PC-3 (cell line): ENCODE results near the gene ZCCHC14. TPM values are rescaled to one million over a fixed set of nuclear protein-coding genes. Genes with fewer than 3 reads are reported as not detected.
"Not testable (repeated sequence)": the region's sequence is repeated elsewhere in the genome, so short reads cannot be mapped to it uniquely, and the experiment has no call there.

Source experiments
- ATAC-seq: fragments of 200-7000 bp; cut with Tn5 transposase; 2 replicates; pipeline ENCODE4 v1.9.1; 2020; ENCODE audit warnings: mild to moderate bottlenecking, moderate library complexity
- BruUV-seq: library from RNA; stranded (reverse); fragments of 400-500 nt; replicated peaks from 2 replicates; lab custom pipeline; 2021; lab: Mats Ljungman, UMichigan
- CTCF ChIA-PET: fragments of 300-600 bp; sonication (Branson Sonifier 250); formaldehyde crosslinking; loops from one replicate; lab custom pipeline; 2022; ENCODE audit warnings: antibody characterized with exemption; lab: Charles Lee
- POLR2A ChIA-PET: fragments of 300-600 bp; sonication (Branson Sonifier 250); formaldehyde crosslinking; loops from one replicate; lab custom pipeline; 2022; ENCODE audit warnings: antibody characterized with exemption; ENCODE audit not compliant: unreplicated experiment; lab: Charles Lee
- DNase-seq: peaks from one replicate; pipeline ENCODE4 v3.0.0-alpha.2; 2015
- H2AFZ ChIP-seq: fragments of 300-600 bp; sonication (generic); 2 replicates; pipeline ENCODE4 v1.6.0; 2016; ENCODE audit warnings: antibody characterized with exemption, low read length
- H3F3A ChIP-seq: fragments of 300-600 bp; sonication (generic); one replicate; pipeline ENCODE4 v1.6.0; 2017; ENCODE audit warnings: antibody characterized with exemption, low read length, control low read depth, mild to moderate bottlenecking; ENCODE audit not compliant: unreplicated experiment
- H3K27ac ChIP-seq: fragments of 300-600 bp; sonication (generic); 2 replicates; pipeline ENCODE4 v1.5.1; 2016; ENCODE audit warnings: mild to moderate bottlenecking, low read length
- H3K27me3 ChIP-seq: fragments of 300-600 bp; sonication (generic); 2 replicates; pipeline ENCODE4 v1.6.1; 2016; ENCODE audit warnings: low read length, mixed read lengths
- H3K36me3 ChIP-seq: fragments of 300-600 bp; sonication (generic); 2 replicates; pipeline ENCODE4 v1.6.1; 2016; ENCODE audit warnings: low read depth, mixed run types, low read length, mixed read lengths
- H3K4me1 ChIP-seq: fragments of 300-600 bp; sonication (generic); 2 replicates; pipeline ENCODE4 v1.5.1; 2016; ENCODE audit warnings: low read length; ENCODE audit not compliant: insufficient read depth
- H3K4me2 ChIP-seq: fragments of 300-600 bp; sonication (generic); 2 replicates; pipeline ENCODE4 v1.6.0; 2016; ENCODE audit warnings: low read length
- H3K4me3 ChIP-seq: fragments of 300-600 bp; sonication (generic); 2 replicates; pipeline ENCODE4 v1.5.1; 2016; ENCODE audit warnings: mild to moderate bottlenecking, low read length, mixed read lengths
- H3K79me2 ChIP-seq: fragments of 300-600 bp; sonication (generic); 2 replicates; pipeline ENCODE4 v1.6.1; 2017; ENCODE audit warnings: low read length, mixed read lengths
- H3K9ac ChIP-seq: fragments of 300-600 bp; sonication (generic); 2 replicates; pipeline ENCODE4 v1.6.0; 2016; ENCODE audit warnings: mild to moderate bottlenecking, low read length
- H3K9me2 ChIP-seq: fragments of 300-600 bp; sonication (generic); replicated peaks from 2 replicates; pipeline ENCODE4 v1.6.1; 2016; ENCODE audit warnings: mixed run types, low read length, mixed read lengths
- H3K9me3 ChIP-seq: fragments of 300-600 bp; sonication (generic); 2 replicates; pipeline ENCODE4 v1.6.1; 2016; ENCODE audit warnings: low read length, mixed read lengths
- H4K20me1 ChIP-seq: fragments of 300-600 bp; sonication (generic); 2 replicates; pipeline ENCODE4 v1.6.1; 2016; ENCODE audit warnings: low read length, mixed read lengths
- EZH2 ChIP-seq: fragments of 300-600 bp; sonication (generic); IDR thresholded peaks from one replicate; pipeline ENCODE4 v1.6.1; 2017; ENCODE audit warnings: antibody characterized with exemption, mild to moderate bottlenecking, low read length; ENCODE audit not compliant: unreplicated experiment
- EZH2phosphoT487 ChIP-seq: fragments of 300-600 bp; sonication (generic); IDR thresholded peaks from 2 replicates; pipeline ENCODE4 v1.6.1; 2018; ENCODE audit warnings: mild to moderate bottlenecking, antibody characterized with exemption, low read length, borderline replicate concordance
- intact Hi-C: fragments of 100-400 bp; cut with micrococcal nuclease; formaldehyde crosslinking; loops from 2 replicates; pipeline ENCODE4 v1.9.0; 2023
- total RNA-seq: library from RNA; depleted of rRNA; stranded (reverse); fragments of >200 nt; gene quantifications from 2 replicates; pipeline ENCODE4 v1.2.3, GENCODE V29; 2014
- TF ChIP-seq, protein P1 (sequence below): fragments of 300-600 bp; sonication (generic); conservative IDR thresholded peaks from 2 replicates; pipeline ENCODE4 v1.5.1; 2017; ENCODE audit warnings: antibody characterized with exemption, low read depth, mild to moderate bottlenecking, low read length

Gene ZCCHC14
- total RNA-seq, 1 experiment from 2014 or later, result 5.3 TPM

DNA sequence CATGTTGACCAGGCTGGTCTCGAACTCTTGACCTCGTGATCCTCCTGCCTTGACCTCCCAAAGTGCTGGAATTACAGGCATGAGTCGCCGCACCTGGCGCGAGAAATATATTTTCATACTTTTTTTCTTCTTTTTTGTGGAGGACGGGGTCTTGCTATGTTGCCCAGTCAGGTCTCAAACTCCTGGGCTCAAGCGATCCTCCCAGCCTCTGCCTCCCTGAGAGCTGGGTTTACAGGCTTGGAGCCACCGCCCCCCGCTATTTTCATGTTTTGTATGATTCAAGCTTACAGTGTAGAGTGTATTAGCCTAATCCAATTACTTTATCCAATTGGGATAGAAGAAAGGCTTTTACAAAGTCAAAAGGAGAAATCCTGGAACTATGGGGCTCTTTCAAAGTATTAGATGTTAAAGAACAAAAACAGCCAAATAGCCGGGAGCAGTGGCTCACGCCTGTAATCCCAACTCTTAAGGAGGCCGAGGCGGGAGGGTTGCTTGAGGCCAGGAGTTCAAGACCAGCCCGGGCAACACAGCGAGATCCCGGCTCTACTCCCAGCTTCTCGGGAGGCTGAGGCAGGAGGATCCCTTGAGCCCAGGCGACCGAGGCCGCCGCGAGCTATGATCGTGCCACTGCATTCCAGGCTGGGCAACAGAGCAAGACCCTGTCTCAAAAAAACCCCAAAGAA lies 102.0 kb downstream of the ZCCHC14 start:
- Histone ChIP-seq H3F3A (no peaks in the 10 kb centered on the region), H3K79me2 (peaks cover 31% of the 10 kb centered on the region), H4K20me1 (peaks cover 18% of the 10 kb centered on the region; the same call in 1 of the 2 replicates), H3K4me1 (peaks cover 29% of the 10 kb centered on the region), H3K9ac (no peak overlapping the region), H3K4me2 (0 out of 2 replicates have a peak overlapping the region, but pooled peaks have one; percentile 90), H3K27me3 (no peaks in the 10 kb centered on the region), H2AFZ (no peak overlapping the region), H3K36me3 (no peaks in the 10 kb centered on the region), H3K4me3 (peak overlapping the region; percentile 96; the same call in 1 of the 2 replicates), H3K27ac (no peak overlapping the region), H3K9me2 (no peaks in the 10 kb centered on the region), H3K9me3 (no peaks in the 10 kb centered on the region)
- no TSS peak for BruUV-seq
- intact Hi-C loops, result loop anchor here (5.0 kb wide), 1 partner anchor 73 kb away; the partner anchor contains the start of gene C16orf95
- POLR2A ChIA-PET, result no interaction called here
- TF ChIP-seq, protein P1, sequence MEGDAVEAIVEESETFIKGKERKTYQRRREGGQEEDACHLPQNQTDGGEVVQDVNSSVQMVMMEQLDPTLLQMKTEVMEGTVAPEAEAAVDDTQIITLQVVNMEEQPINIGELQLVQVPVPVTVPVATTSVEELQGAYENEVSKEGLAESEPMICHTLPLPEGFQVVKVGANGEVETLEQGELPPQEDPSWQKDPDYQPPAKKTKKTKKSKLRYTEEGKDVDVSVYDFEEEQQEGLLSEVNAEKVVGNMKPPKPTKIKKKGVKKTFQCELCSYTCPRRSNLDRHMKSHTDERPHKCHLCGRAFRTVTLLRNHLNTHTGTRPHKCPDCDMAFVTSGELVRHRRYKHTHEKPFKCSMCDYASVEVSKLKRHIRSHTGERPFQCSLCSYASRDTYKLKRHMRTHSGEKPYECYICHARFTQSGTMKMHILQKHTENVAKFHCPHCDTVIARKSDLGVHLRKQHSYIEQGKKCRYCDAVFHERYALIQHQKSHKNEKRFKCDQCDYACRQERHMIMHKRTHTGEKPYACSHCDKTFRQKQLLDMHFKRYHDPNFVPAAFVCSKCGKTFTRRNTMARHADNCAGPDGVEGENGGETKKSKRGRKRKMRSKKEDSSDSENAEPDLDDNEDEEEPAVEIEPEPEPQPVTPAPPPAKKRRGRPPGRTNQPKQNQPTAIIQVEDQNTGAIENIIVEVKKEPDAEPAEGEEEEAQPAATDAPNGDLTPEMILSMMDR, result no peak
- no peak for TF ChIP-seq EZH2
- no peak for TF ChIP-seq EZH2phosphoT487
- ATAC-seq (no peak), DNase-seq (no peak)
- CTCF ChIA-PET, result no interaction called here

DNA sequence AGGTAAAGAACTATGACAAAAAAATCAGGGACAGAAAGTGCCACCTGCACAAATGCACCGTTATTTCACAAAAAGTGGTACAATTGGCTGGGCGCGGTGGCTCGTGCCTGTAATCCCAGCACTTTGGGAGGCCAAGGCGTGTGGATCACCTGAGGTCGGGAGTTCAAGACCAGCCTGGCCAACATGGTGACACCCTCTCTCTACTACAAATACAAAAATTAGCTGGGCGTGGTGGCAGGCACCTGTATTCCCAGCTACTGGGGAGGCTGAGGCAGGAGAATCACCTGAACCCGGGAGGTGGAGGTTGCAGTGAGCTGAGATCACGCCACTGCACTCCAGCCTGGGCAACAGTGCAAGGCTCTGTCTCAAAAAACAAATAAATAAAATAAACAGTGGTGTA lies 102.9 kb downstream of the ZCCHC14 start:
- H3K27ac ChIP-seq, H3F3A ChIP-seq, CTCF ChIA-PET, H3K36me3 ChIP-seq, H3K4me3 ChIP-seq, H3K9me3 ChIP-seq, H3K27me3 ChIP-seq, DNase-seq, H3K9ac ChIP-seq, H3K9me2 ChIP-seq, H3K4me2 ChIP-seq, ATAC-seq, H2AFZ ChIP-seq, BruUV-seq, POLR2A ChIA-PET: not testable (repeated sequence)
- Histone ChIP-seq H3K4me1 (peaks cover 29% of the 10 kb centered on the region), H3K79me2 (peaks cover 23% of the 10 kb centered on the region), H4K20me1 (peaks cover 16% of the 10 kb centered on the region; the same call in 1 of the 2 replicates)
- intact Hi-C loops, result loop anchor here (5.0 kb wide), 1 partner anchor 73 kb away; the partner anchor contains the start of gene C16orf95

DNA sequence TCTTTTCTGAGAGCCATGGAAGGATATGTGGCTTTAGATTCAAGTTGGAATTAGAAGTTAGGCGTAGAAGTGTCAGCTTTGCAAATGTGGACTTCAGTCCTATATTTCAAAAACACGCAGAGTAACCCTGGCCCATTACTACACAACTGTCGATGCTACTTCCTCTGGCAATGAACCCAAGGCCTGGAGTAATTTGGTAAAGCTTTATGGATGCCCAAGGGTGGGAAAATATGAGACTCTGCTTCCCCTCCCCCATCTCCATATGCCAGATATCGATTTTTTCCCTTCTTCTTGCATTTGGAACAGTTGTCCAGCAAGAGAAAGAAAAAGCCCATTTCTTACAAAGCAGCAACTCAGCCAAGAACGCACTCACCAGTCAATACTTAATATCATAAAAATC lies 103.6 kb downstream of the ZCCHC14 start:
- no peak overlapping the region for H3K4me3 ChIP-seq
- no peak overlapping the region for H3K4me2 ChIP-seq
- no peaks in the 10 kb centered on the region for H3F3A ChIP-seq
- H3K79me2 ChIP-seq, result peaks cover 16% of the 10 kb centered on the region
- BruUV-seq, result no TSS peak
- DNase-seq (no peak), ATAC-seq (no peak)
- H3K9ac ChIP-seq, result no peak overlapping the region
- POLR2A ChIA-PET, result no interaction called here
- intact Hi-C loops, result no loop called here
- H3K9me3 ChIP-seq, result no peaks in the 10 kb centered on the region
- peaks cover 12% of the 10 kb centered on the region; the same call in 1 of the 2 replicates for H4K20me1 ChIP-seq
- peaks cover 28% of the 10 kb centered on the region for H3K4me1 ChIP-seq
- no peaks in the 10 kb centered on the region for H3K36me3 ChIP-seq
- no peak overlapping the region for H3K27ac ChIP-seq
- TF ChIP-seq EZH2, result no peak
- TF ChIP-seq, protein P1, result no peak
- no peak for TF ChIP-seq EZH2phosphoT487
- H3K9me2 ChIP-seq, result no peaks in the 10 kb centered on the region
- CTCF ChIA-PET, result no interaction called here
- H3K27me3 ChIP-seq, result no peaks in the 10 kb centered on the region
- H2AFZ ChIP-seq, result no peak overlapping the region
